Breast epithelium (tissue), 4 donors: ENCODE data around the gene NRCAM. TPM values are rescaled to one million over a fixed set of nuclear protein-coding genes. Genes with fewer than 3 reads are reported as not detected.
A peak's percentile ranks its signal among the peaks of the same experiment; 100 is the strongest.

ENCODE experiments used
- DNase-seq, 2 donors: peaks; one replicate each; pipeline ENCODE4 v3.0.0-alpha.2; 2019; ENCODE audit warnings: low spot score in 2 of 2
- H3K27ac ChIP-seq, 2 donors: fragments of 200-600 bp; sonication (generic) in 1 of 2; one replicate each; pipeline ENCODE4 v1.5.1; 2016 to 2019; ENCODE audit warnings: mild to moderate bottlenecking in 1 of 2
- H3K27me3 ChIP-seq, 2 donors: fragments of 200-600 bp; sonication (generic) in 1 of 2; one replicate each; pipeline versions ENCODE4 v1.5.1 to v1.6.0; 2017 to 2019; ENCODE audit warnings: control low read depth in 1 of 2, mild to moderate bottlenecking in 1 of 2
- H3K36me3 ChIP-seq: fragments of 200-600 bp; one replicate; pipeline ENCODE4 v1.5.1; 2019
- H3K4me1 ChIP-seq, 2 donors: fragments of 200-600 bp; sonication (generic); one replicate each; pipeline ENCODE4 v1.5.1; 2016 to 2019; ENCODE audit warnings: control low read depth in 1 of 2
- H3K4me3 ChIP-seq, 3 donors: fragments of 200-600 bp; sonication (generic); 1 replicate in 2 of 3; 2 replicates in 1 of 3; pipeline ENCODE4 v1.5.1; 2016 to 2019; ENCODE audit warnings: mild to moderate bottlenecking in 3 of 3, moderate library complexity in 2 of 3
- H3K9me3 ChIP-seq, 2 donors: fragments of 200-600 bp; sonication (generic) in 1 of 2; one replicate each; pipeline ENCODE4 v1.5.1; 2016 to 2019; ENCODE audit warnings: control low read depth in 1 of 2
- CTCF ChIP-seq, 3 donors: fragments of 450-650 bp; IDR thresholded peaks; one replicate each; pipeline ENCODE4 v1.5.1; 2016 to 2017; ENCODE audit warnings: antibody characterized with exemption in 3 of 3, mild to moderate bottlenecking in 3 of 3, moderate library complexity in 3 of 3
- POLR2A ChIP-seq: fragments of 450-650 bp; IDR thresholded peaks from one replicate; pipeline ENCODE4 v1.6.1; 2016; ENCODE audit warnings: antibody characterized with exemption, mild to moderate bottlenecking, moderate library complexity
- POLR2AphosphoS5 ChIP-seq, 3 donors: sonication (generic); formaldehyde crosslinking; IDR thresholded peaks; one replicate each; pipeline ENCODE4 v1.6.1; 2017; ENCODE audit warnings: antibody characterized with exemption in 3 of 3
- intact Hi-C: fragments of 100-400 bp; cut with DNase I; formaldehyde crosslinking; loops from one replicate; pipeline ENCODE4 v1.15.1; 2023; ENCODE audit warnings: low total_unique reads
- total RNA-seq, 3 donors: library from RNA; depleted of rRNA; stranded (reverse); fragments of >200 nt; gene quantifications; one replicate each; pipeline ENCODE4 v1.1.0, GENCODE V29; 2016

NRCAM gene
- total RNA-seq, 3 donors from 2014 or later: 3.3 to 62.4 (median 4.2) TPM

- Histone ChIP-seq H3K27ac (no peak overlapping the region), H3K4me3 (no peak overlapping the region), H3K9me3 (no peaks in the 10 kb centered on the region), H3K36me3 (no peaks in the 10 kb centered on the region), H3K27me3 (no peaks in the 10 kb centered on the region), H3K4me1 (no peaks in the 10 kb centered on the region)
- TF ChIP-seq CTCF (IDR thresholded peaks at IDR 0.05) (no peak), POLR2A (no peak), POLR2AphosphoS5 (IDR thresholded peaks at IDR 0.05) (no peak)
- intact Hi-C loops: no loop called here
- DNase-seq: no peak
These were observed 8.5 kb upstream of the NRCAM start for GRCh38 chr7:108464743-108465142.

- intact Hi-C loops: no loop called here
- no peaks in the 10 kb centered on the region for H3K27me3 ChIP-seq
- no peaks in the 10 kb centered on the region for H3K4me1 ChIP-seq
- H3K36me3 ChIP-seq: no peaks in the 10 kb centered on the region
- H3K27ac ChIP-seq: no peak overlapping the region
- H3K4me3 ChIP-seq: no peak overlapping the region
- TF ChIP-seq CTCF (IDR thresholded peaks at IDR 0.05) (no peak), POLR2AphosphoS5 (IDR thresholded peaks at IDR 0.05) (no peak)
- no peak for DNase-seq
- H3K9me3 ChIP-seq: no peaks in the 10 kb centered on the region
These were observed 7.4 kb upstream of the NRCAM start for GRCh38 chr7:108463613-108464012.

- Histone ChIP-seq H3K27me3 (peaks cover 0 to 5% of the 10 kb centered on the region in 2 donors), H3K27ac (no peak overlapping the region), H3K4me1 (no peaks in the 10 kb centered on the region), H3K9me3 (no peaks in the 10 kb centered on the region), H3K36me3 (no peaks in the 10 kb centered on the region), H3K4me3 (no peak overlapping the region)
- intact Hi-C loops: no loop called here
- TF ChIP-seq POLR2AphosphoS5 (IDR thresholded peaks at IDR 0.05) (no peak), POLR2A (no peak), CTCF (IDR thresholded peaks at IDR 0.05) (no peak)
- no peak for DNase-seq
These were observed 5.6 kb upstream of the NRCAM start for GRCh38 chr7:108461840-108462239.

- H3K4me1 ChIP-seq: no peaks in the 10 kb centered on the region
- no peaks in the 10 kb centered on the region for H3K36me3 ChIP-seq
- H3K27ac ChIP-seq: no peak overlapping the region
- H3K27me3 ChIP-seq: peaks cover 0 to 6% of the 10 kb centered on the region in 2 donors
- intact Hi-C loops: no loop called here
- H3K4me3 ChIP-seq: no peak overlapping the region
- no peak for TF ChIP-seq POLR2A
- TF ChIP-seq CTCF (IDR thresholded peaks at IDR 0.05): no peak
- TF ChIP-seq POLR2AphosphoS5 (IDR thresholded peaks at IDR 0.05): no peak
- no peaks in the 10 kb centered on the region for H3K9me3 ChIP-seq
- no peak for DNase-seq
These were observed 4.7 kb upstream of the NRCAM start for GRCh38 chr7:108460964-108461363.

GRCh38 chr7:108459922-108460551 lies 3.8 kb upstream of the NRCAM start:
- DNase-seq: no peak

More at GRCh38 chr7:108459922-108460551, 3.8 kb upstream of the NRCAM start:
- Histone ChIP-seq H3K4me1 (no peaks in the 10 kb centered on the region), H3K4me3 (no peak overlapping the region), H3K9me3 (no peaks in the 10 kb centered on the region), H3K36me3 (no peaks in the 10 kb centered on the region), H3K27ac (no peak overlapping the region), H3K27me3 (peaks cover 0 to 15% of the 10 kb centered on the region in 2 donors)
- TF ChIP-seq POLR2AphosphoS5 (IDR thresholded peaks at IDR 0.05) (no peak), CTCF (IDR thresholded peaks at IDR 0.05) (peak in 1 of 3 donors; percentile 11), POLR2A (no peak)
- intact Hi-C loops: no loop called here
